ENCODE measurements around the gene SHISAL1.
"Not testable (repeated sequence)": the region's sequence is repeated elsewhere in the genome, so short reads cannot be mapped to it uniquely, and the experiment has no call there.

SHISAL1 gene

DNA sequence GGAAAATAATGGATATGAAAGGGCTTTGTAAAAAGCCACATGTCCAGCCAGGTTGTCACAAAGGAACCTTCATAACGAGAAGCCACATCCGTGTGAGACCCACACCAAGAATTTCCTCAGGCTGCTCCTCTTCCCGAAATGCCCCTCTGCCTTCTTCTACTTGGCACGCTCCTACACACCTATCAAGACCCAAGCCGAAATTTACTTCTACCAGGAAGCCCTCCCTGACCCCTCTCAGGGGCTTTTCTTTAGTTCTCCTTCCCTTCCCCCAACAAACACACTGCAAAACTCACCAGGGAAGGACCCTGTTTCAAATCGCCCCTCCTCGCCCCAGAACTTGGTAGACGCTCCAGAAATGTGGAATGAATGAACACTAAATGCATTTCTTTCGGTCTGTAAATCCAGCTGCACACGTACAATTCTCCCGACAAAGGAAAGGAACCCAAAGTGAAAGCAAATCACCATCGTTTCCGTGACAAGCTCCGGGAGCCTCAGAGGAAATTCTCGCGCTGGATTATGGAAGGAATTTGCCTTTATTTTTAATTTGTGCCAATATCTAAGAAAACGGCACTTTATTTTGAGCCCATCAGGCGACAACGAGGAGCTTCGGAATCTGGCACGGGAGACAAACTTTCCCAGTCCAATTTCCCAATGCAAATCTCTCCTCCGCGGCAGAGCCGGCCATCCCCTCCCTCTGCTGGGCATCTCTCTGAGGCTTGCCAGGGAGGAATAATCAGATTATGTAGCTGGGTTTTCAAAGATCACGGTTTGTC lies 13.2 kb upstream of the SHISAL1 start:
- DNase-seq = peak; percentile 67

DNA sequence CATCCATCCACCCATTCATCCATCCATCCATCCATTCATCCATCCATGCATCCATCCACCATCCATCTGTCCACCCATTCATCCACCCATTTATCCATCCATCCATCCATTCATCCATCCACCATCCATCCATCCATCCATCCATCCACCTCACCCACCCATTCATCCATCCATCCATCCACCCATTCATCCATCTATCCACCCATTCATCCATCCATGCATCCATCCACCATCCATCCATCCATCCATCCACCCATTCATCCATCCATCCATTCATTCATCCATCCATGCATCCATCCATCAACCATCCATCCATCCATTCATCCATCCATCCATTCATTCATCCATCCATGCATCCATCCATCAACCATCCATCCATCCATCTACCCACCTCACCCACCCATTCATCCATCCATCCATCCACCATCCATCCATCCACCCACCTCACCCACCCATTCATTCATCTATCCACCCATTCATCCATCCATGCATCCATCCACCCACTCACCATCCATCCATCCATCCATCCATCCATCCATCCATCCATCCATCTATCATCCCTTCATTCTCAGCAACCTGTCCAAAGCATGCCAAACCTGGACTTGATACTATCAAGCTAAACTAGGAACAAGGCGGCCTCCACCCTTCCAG lies 10.5 kb upstream of the SHISAL1 start:
- not testable (repeated sequence) for DNase-seq

DNA sequence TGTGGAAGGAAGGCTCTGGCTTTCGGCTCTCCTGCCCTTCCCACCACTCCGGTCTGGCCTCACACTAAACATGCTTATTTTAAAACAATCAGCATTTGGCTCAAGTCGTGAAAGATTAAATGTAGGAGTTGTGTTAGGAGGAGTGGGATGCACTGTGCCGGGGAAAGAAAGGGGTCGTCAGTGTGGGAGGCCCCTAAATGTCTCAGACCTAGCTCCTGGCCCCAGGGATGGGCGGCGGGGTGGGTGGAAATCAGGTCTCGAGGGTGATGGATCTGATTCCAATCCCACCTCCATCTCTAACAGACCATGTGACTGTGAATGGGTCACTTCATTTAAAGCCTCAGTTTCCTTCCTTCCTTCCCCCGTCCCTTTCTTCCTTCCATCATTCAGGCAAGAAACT lies 6.9 kb upstream of the SHISAL1 start:
- no peak for DNase-seq

DNA sequence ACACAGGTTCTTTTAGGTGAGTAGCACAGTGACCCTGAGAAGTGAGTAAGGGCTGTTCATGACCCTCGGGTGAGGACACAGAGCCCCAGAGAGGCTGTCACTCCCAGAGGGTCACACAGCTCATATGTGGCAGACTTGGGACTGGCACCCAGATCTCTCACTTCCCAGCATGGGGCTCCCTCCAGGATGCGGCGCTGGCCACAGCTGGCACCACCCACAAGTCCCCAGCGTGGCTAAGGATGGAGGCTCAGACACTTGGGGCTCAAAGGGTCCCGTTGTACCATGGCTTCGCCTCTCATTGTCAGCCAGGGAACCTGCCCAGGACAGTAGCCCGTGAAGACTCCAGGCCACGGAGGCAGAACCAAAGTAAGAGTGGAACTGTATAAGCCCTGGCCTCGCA lies 6.0 kb upstream of the SHISAL1 start:
- DNase-seq = no peak

DNA sequence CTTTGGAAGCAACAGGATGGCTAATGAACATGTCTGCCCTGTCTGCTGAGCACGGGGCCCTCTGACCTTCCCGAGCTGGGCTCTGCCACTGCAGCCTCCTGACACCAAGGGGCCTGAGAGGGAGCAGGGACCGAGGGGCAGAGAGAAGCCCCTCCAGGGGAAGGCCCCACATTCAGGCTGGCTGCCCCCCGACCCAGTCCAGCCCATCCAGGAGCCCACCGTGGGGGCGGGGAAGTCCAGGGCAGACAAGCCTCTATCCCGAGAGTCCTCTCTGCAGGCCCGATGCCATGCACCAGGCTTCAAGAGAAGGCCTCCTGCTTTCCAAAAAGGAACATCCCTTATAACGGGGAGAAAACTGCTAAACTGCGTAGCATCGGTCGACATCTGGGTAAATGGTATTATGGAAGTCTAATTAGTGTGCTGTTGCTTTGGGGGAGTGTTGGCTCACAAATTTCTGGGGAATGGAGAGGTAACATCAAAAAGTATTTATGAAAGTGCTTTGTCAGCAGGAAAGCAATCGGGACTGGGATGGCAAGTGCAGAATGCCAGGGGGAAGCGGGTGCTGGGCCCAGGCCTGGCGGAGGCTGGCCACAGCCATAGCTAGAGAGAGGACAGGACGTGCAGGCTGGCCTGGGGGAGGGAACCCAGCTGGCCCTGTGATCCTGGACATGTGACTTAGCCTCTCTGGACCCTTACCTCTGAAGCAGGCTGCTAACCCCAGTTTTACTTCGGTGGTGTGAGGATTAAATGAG lies 5.3 kb upstream of the SHISAL1 start:
- DNase-seq = no peak

DNA sequence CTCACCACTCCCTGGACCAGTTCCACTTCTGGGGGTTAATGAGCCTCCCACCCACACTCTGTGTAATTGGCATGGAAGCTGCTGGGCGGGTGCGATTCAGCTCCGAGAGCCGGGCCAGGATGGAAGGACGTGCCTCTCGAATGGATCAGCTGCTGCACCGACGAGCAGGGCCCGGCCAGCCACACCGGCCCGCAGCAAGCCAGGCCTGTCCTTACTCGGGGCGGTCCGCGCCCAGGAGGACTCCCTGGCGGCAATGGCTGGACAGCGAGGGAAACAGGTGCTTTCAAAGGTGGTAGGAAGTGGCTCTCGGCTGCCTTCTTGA lies 4.3 kb upstream of the SHISAL1 start:
- no peak for DNase-seq

DNA sequence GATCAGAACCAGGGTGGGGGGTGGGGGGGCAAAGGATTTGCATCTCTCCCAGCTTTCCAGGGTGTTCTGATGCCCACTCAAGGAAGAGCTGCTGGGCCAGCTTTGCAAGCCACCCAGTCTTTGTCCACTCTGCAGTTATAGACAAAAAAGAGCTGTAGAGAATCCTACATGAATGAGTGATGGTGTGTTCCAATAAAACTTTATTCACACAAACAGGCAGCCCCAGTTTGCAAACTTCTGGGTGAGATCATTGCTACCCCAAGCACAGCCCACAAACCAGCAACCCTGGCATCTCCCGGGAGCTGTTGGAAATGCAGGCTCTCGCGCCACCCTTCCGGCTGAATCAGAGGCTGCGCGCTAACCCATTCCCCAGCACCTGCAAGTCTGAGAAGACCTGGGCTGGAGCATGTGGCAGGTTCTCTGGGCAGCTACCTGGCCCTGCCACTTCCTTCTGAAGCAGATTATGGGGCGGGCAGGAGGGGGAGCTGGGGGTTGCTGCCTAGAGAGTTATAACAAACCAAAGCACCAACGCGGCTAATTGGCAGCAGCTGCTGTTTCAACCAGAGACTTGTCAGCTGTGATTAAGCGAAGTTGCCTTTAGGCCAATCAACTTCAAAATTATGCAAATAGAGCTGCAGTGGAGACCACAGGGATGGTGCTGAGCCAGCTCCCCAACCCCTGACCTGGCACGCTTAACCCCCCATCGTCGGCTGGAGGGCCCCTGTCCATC lies 3.8 kb upstream of the SHISAL1 start:
- peak; percentile 77 for DNase-seq

DNA sequence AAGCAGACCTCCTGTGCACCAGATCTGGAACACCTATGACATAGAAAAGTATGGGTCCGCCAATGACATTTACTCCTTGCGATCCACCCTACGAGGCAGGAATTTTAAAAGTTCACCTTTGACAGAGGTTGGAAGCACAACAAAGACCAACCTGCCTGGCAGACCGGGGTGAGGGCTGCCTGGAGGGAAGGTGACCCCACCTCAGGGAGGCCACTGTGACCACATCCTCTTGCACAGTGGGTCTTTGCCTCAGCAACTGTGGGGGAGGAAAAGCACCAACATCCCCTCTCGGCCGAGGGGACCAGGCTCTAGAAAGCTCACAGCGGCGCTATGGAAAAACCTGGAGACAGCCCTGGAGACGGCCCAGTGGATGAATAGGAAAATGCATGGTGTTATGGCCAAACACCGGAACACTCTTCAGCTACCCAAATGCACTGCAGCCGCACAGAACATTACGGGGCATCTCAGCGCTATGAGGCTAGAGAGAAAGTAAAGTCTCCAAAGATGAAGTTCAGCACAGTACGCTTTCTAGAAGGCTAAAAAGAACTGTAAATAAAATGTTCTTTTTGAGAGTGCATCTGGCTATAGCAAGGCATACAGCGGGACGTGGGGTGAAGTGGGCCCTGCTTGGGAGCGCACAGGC lies 1.8 kb upstream of the SHISAL1 start:
- no peak for DNase-seq

DNA sequence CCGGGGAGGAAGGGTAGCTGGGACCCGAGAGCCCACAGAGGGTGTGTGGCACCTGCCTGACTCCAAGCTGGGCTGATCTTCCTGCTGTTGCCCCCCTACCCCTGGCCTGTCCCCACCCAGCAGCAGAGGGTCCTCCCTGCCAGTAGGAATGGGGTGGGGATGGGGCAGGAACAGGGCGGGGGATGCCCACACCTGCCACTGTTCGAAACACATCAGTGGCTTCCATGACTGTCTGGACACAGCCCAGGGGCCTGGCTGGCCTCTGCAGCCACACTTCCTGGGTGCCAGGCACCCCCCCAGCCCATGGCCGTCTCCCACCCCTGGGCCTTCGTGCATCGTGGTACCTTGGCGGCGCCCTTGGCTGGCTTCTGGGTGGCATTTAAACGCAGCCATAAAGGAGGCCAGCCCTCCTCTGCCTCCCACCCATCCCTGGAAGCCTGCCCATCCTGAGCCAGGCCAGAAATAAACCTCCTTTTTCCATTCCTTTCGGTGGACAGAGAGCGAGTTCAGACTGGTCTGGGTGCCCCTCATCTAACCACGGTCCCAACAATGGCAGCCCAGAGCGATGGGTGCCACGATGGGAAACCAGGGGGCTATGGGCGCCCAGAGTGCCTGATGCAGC lies 745 bp upstream of the SHISAL1 start:
- no peak for DNase-seq

DNA sequence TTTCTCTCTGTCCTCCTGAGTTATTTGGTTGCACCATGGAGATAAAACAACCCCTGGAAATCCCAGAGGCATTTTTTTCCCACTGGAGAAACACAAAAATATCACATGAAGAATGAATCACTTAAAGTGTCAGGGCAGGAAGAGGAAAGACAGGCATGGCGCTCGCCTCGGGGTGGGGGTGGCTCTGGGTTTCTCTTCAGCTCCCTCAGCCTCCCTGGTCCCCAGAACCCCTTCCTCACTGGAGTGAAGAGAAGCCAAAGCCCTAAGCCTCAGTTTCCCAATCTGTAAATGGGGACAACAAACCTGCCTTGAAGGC lies 938 bp downstream of the SHISAL1 start:
- no peak for DNase-seq

DNA sequence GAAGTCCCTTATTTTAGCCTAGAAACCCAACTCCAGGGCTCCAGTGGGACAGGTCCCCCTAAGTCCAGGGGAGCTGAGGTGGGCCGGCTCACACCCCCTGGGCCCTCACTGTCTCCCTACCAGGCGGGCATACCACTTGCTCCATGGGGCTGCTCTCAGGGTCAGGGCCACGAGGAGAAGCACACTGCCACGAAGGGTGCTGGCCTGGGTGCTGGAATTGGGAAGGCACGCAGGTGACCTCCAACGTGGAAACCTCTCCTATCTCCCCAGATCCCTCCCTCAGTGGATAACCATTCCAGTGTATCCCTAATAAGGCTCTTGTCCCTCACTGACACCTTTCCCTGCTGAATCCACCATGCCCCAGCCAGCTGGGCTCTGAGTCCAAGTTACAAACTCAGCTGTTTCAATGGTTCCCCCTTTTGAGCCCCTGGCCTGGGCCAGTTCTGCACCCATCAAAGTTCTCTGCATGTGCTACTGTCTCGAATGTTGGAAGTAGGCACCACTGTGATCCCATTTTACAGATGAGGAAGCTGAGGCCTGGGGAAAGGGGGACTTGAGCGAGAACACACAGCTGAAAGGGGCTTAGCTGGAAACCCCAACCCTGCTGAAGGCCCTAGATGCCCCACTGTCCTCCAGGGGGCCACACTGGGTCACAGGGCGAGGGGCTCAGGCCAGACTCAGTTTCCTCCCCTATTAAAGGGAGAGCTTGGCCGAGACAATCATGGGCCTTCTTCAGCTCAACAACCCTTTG lies 1.5 kb downstream of the SHISAL1 start:
- no peak for DNase-seq

DNA sequence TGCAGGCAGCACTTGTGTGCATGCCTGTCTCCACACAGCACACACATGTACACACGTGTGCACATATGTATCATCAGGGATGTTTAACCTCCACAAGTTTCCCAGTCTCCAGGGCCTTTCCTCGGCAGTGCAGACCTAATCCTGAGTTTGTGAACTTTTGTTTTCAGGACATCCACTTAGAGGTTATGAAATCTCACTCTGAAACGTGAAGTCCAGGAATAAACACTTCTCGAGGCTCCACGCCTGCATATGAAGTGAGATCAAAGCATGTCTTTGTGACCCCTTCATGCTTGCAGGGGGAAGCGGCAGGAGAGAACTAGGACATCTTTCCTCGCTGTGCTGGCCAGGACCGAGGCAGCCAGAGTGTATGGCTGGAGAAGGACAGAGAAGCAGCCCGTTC lies 3.1 kb downstream of the SHISAL1 start:
- no peak for DNase-seq

DNA sequence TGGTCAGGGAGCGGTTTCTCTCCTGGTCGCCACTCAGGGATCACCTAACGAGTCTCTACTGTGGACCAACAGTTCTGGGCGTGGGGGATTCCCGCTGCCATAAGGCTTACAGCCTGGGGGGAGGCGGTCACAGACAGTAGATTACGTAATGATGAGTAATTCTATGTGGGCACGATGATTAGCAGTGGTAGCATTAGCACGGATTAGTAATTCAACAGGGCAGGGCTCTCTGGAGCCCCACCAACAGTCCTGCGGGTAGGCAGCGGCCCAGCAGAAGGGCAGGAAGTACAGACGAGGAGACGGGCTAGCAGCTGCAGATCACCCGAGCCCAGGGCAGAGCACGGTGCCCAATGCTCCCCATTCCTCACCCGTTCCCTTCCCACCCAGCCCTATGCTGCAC lies 3.6 kb downstream of the SHISAL1 start:
- DNase-seq = no peak

DNA sequence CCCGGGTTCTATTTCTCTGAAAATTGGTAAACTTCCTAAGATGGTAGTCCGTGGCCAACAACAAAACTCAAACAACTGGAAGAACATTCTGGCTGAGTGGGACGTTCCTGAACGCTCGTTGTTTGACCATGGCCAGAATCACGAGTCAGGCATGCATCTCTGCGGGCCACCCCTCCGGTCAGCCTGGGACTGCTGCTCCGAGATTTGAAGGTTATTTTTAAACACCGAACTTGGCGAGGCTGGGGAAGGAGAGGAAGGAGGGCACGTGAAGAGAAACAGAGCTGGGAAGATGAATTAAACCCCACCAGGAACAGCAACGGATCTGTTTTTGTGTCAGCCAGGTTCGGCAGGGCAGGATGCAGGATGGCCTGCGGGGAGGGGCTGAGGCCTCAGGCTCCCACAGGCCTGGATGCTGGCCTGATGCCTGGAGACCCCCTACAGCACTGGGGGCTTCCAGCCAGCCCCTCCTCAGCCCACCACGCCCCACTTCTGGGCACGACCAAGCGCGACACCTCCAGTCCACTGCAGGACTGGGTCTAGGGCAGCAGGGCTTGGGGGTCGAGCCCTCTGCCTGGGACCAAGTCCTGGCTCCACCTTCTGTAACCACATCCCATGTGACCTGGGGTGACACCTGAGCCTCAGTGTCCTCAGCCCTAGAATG lies 5.1 kb downstream of the SHISAL1 start:
- no peak for DNase-seq

DNA sequence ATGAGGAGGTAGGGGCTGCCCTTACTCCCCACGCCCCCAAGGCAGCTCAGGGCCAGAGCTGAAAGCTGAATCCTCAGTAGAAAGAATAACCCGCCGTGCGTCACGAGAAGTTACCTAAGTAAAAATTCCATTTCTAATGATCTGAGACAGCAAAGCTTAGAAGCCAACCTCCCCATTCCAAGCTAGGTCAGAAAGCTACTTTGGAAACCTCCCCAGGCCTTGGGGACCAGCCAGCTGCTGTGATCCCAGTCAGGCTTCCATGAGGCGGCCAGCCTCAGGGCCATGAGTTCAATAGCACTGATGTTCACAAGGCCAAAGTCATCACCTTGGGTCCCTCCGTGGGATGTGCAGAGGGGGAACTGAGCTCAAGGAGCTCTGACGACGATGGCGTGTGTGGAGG lies 6.9 kb downstream of the SHISAL1 start:
- DNase-seq = no peak

DNA sequence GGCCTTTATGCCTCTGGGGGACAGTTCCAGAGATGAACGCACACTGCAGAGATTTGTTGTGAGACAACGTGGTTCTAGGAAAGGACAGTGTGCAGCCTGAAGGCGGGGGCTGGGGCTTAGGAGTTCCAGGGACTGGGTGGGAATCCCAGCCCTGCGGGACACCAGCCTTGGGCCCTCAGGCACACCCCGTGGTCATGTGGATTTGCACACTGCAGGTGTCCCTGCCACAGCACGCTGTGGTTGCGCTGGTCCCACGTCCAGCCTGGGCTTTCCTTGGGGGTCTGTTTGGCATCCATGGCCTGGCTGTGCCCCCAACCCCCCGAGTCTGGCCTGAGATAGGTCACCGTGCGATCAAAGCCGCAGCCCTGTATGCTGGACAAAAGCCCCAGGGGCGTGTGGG lies 7.3 kb downstream of the SHISAL1 start:
- no peak for DNase-seq

DNA sequence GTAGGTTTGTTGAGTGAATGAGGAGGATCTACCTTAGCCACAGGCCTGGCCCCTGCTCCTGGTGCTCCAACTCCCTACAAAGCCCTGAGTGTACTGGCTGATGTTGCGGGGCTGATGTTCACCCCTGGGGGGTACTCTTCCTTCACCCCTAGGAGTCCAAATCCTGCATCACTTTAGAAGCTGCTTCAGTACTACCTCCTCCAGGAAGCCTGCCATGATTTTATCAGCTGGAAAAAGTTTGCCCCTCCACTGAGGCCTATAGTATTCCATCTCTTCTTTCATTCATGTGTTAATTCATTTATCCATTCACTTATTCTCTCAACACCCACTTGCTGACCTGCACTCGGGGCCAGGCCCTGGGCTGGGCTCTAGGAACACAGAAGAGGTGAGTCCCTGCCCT lies 7.8 kb downstream of the SHISAL1 start:
- no peak for DNase-seq

DNA sequence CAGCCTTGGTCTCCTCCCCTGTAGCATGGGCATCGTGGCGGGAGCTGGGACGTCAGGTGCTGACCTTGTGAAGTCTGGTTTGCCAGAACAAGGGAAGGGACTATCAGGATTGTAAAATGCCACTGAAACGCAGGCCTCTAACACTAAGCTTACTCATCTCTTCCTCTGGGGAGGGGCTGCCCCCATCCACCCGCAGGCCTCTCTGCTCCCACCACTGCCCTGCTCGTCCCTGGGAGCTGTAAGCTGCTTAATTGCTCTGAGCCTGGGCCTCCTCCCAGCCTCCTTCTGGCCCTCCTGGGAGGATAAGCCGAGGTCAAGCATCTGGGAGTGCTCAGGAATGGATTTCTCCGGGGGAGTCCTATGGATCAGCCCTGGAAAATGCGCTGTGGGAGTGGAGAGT lies 8.4 kb downstream of the SHISAL1 start:
- DNase-seq = no peak

DNA sequence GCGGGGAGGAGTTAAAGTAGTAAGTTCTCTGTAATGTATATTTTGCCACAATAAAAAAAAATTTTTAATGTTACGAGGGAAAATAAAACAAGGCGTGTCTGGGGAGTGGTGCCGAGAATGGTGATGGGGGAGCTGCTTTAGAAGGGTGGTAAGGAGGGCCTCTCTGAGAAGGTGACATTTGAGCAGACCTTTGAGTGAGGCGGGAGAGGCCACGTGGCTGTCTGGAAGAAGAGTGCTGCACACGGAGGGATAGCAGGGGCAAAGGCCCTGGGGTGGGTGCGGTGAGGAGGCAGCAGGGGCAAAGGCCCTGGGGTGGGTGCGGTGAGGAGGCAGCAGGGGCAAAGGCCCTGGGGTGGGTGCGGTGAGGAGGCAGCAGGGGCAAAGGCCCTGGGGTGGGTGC lies 10.4 kb downstream of the SHISAL1 start:
- not testable (repeated sequence) for DNase-seq

DNA sequence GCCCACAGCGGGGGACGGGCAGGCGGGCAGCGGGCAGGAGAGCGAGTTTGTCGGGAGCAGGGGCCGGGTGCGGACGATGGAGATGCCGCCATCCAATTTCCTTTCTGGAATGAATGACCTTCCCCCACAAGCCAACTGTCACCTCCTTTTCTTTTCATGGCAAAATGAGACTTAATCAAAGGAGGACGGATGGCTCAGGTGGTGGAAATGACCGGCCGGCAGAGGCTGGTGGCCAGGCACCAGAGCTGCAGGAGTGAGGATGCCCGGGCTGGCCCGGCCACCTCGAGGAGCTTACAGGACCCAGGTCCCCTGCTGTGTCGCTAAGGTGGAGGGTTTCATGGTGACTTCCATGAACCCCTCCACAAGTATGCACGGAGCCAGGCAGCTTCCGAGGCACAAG lies 11.7 kb downstream of the SHISAL1 start:
- peak; percentile 55 for DNase-seq

DNA sequence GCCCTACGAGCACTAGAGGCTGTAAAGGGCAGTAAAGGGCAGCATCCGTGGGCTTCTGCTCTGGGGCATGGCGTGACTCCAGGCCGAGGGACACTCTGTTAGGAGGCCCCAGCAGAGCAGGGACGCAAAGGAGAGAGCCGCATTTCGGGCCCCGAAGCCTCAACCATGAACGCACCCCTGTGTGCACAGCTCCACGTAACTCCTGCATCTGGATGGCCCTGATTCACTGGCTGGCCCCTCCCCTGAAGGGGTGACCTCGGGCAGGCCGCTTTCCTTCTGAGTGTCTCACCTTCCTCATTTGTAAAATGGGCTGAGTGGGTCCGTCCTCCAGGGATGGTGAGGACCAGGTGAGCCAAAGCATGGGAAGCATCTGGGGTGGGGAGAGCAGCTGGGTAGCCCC lies 13.6 kb downstream of the SHISAL1 start:
- DNase-seq = no peak

All from retina (tissue), 1 donor.